Upper lobe of left lung (tissue), 6 donors: Measurements from ENCODE around the gene PUS7L. TPM values are rescaled to one million over a fixed set of nuclear protein-coding genes. Genes with fewer than 3 reads are reported as not detected.
"Not testable (repeated sequence)": the region's sequence is repeated elsewhere in the genome, so short reads cannot be mapped to it uniquely, and the experiment has no call there.

Source experiments
- ATAC-seq, 2 donors: fragments of 200-7000 bp; cut with Tn5 transposase; one replicate each; pipeline ENCODE4 v1.9.1; 2022; ENCODE audit warnings: mild to moderate bottlenecking in 2 of 2, moderate library complexity in 2 of 2; ENCODE audit not compliant: low FRiP score in 2 of 2
- DNase-seq, 2 donors: peaks; one replicate each; pipeline ENCODE4 v3.0.0-alpha.2; 2019 to 2020
- H3K27ac ChIP-seq, 4 donors: fragments of 200-600 bp; sonication (generic); one replicate each; pipeline ENCODE4 v1.5.1; 2016 to 2019
- H3K27me3 ChIP-seq, 4 donors: fragments of 200-600 bp; sonication (generic); one replicate each; pipeline ENCODE4 v1.5.1; 2017 to 2019
- H3K36me3 ChIP-seq, 4 donors: fragments of 200-600 bp; sonication (generic); one replicate each; pipeline ENCODE4 v1.5.1; 2016 to 2019
- H3K4me1 ChIP-seq, 4 donors: fragments of 200-600 bp; sonication (generic); one replicate each; pipeline ENCODE4 v1.5.1; 2018 to 2019
- H3K4me3 ChIP-seq, 4 donors: fragments of 200-600 bp; sonication (generic); one replicate each; pipeline ENCODE4 v1.5.1; 2017 to 2019; ENCODE audit warnings: mild to moderate bottlenecking in 2 of 4, moderate library complexity in 1 of 4
- H3K9me3 ChIP-seq, 4 donors: fragments of 200-600 bp; sonication (generic); one replicate each; pipeline ENCODE4 v1.5.1; 2018 to 2019
- EP300 ChIP-seq, 4 donors: sonication (generic); formaldehyde crosslinking; IDR thresholded peaks; one replicate each; pipeline ENCODE4 v1.5.1; 2017; ENCODE audit warnings: antibody characterized with exemption in 4 of 4, control low read depth in 2 of 4
- POLR2A ChIP-seq, 4 donors: fragments of 450-650 bp; IDR thresholded peaks; one replicate each; pipeline ENCODE4 v1.5.1; 2016 to 2017; ENCODE audit warnings: antibody characterized with exemption in 4 of 4, mild to moderate bottlenecking in 2 of 4
- POLR2AphosphoS5 ChIP-seq, 2 donors: sonication (generic); formaldehyde crosslinking; IDR thresholded peaks; one replicate each; pipeline ENCODE4 v1.5.1; 2017; ENCODE audit warnings: antibody characterized with exemption in 2 of 2
- WGBS, 2 donors: methylation state at CpG; one replicate each; pipeline ENCODE4 v1.1.5; 2017 to 2018; 5-methylcytosine and 5-hydroxymethylcytosine counted together
- total RNA-seq, 6 donors: library from RNA; depleted of rRNA in 4 of 6; stranded (reverse); fragments of >200 nt in 4 of 6; gene quantifications; one replicate each; pipeline versions ENCODE4 v1.1.0 to v1.2.1, GENCODE V29; 2016 to 2021
- TF ChIP-seq, protein P1 (sequence below), 6 experiments: fragments of 450-650 bp in 4 of 6; fragments of 200-600 bp in 2 of 6; sonication (generic) in 2 of 6; IDR thresholded peaks; one replicate each; pipeline ENCODE4 v1.5.1; 2016 to 2019; ENCODE audit warnings: antibody characterized with exemption in 6 of 6
- donor health status: DM: no; HTN: no; CAD: no; lungs with moderate emphysema.
- donor health status: DM: no; HTN: yes; CAD: no; lungs with severe emphysema.

The PUS7L gene
- total RNA-seq, 6 donors from 2014 or later = 1.8 to 10.6 (median 8.8) TPM

DNA sequence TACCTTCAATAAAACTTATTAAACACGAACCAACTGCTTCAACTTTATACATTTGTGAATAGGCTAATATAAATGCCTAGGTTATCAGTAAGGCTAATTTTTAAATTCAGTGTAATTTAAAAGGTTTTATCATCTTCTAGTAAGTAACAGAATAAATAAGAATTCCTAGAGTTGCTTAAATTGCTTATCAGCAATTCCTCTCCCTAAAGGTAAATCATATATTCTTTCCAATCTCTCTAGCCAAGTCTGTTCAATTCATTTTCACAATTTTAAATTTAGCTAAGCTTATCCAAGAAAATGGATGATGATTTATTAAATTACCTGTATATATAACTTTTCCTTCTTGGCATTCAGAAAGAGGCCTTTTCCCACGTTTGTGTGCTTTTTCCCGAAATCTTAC lies 4.6 kb downstream of the PUS7L start:
- Histone ChIP-seq H3K27ac (no peak overlapping the region), H3K27me3 (no peaks in the 10 kb centered on the region), H3K36me3 (peaks cover 0 to 9% (median 2%) of the 10 kb centered on the region in 4 donors), H3K4me3 (no peak overlapping the region), H3K4me1 (peaks cover 0 to 11% (median 7%) of the 10 kb centered on the region in 4 donors), H3K9me3 (no peaks in the 10 kb centered on the region)
- DNase-seq = no peak
- TF ChIP-seq POLR2A (IDR thresholded peaks at IDR 0.05) (no peak), POLR2AphosphoS5 (IDR thresholded peaks at IDR 0.05) (no peak), EP300 (IDR thresholded peaks at IDR 0.05) (no peak)
- TF ChIP-seq, protein P1, sequence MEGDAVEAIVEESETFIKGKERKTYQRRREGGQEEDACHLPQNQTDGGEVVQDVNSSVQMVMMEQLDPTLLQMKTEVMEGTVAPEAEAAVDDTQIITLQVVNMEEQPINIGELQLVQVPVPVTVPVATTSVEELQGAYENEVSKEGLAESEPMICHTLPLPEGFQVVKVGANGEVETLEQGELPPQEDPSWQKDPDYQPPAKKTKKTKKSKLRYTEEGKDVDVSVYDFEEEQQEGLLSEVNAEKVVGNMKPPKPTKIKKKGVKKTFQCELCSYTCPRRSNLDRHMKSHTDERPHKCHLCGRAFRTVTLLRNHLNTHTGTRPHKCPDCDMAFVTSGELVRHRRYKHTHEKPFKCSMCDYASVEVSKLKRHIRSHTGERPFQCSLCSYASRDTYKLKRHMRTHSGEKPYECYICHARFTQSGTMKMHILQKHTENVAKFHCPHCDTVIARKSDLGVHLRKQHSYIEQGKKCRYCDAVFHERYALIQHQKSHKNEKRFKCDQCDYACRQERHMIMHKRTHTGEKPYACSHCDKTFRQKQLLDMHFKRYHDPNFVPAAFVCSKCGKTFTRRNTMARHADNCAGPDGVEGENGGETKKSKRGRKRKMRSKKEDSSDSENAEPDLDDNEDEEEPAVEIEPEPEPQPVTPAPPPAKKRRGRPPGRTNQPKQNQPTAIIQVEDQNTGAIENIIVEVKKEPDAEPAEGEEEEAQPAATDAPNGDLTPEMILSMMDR (IDR thresholded peaks at IDR 0.05) = no peak
- 93 to 95% methylated on average over 3 of the region's 3 CpGs for WGBS, 2 donors
- no peak for ATAC-seq

DNA sequence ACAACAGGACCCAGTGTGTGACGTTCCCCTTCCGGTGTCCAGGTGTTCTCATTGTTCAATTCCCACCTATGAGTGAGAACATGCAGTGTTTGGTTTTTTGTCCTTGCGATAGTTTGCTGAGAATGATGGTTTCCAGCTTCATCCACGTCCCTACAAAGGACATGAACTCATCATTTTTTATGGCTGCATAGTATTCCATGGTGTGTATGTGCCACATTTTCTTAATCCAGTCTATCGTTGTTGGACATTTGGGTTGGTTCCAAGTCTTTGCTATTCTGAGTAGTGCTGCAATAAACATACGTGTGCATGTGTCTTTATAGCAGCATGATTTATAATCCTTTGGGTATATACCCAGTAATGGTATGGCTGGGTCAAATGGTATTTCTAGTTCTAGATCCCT lies 7.2 kb downstream of the PUS7L start:
- not testable (repeated sequence) for H3K36me3 ChIP-seq, H3K4me1 ChIP-seq, DNase-seq, H3K27ac ChIP-seq, H3K27me3 ChIP-seq, H3K4me3 ChIP-seq, H3K9me3 ChIP-seq, ATAC-seq
- 100% methylated on average over 5 to 6 of the region's 6 CpGs for WGBS, 2 donors

DNA sequence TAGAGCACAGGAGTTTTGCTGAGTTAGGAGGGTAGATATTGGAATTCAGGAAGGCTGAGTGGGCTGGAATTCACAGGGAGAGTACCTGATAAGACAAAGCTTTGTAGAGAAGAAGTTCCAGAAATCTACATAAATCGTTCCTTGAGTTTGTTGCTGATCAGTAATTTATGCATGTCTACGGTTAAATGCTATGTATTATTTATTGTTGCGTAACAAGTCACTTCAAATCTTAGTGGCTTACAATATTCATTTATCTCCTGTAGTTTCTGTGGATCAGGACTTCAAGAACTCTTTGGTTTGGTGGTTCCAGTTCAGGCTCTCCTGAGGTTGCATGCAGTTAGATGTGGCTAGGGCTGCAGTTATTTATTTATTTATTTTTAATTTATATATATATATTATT lies 7.8 kb downstream of the PUS7L start:
- peaks cover 0 to 11% (median 2%) of the 10 kb centered on the region in 4 donors for H3K36me3 ChIP-seq
- no peak overlapping the region for H3K4me3 ChIP-seq
- H3K27me3 ChIP-seq = no peaks in the 10 kb centered on the region
- no peaks in the 10 kb centered on the region for H3K9me3 ChIP-seq
- TF ChIP-seq POLR2A (IDR thresholded peaks at IDR 0.05) (no peak), POLR2AphosphoS5 (IDR thresholded peaks at IDR 0.05) (no peak), EP300 (IDR thresholded peaks at IDR 0.05) (no peak)
- TF ChIP-seq, protein P1 (IDR thresholded peaks at IDR 0.05) = no peak
- peaks cover 0 to 4% (median 0%) of the 10 kb centered on the region in 4 donors for H3K4me1 ChIP-seq
- no peak for DNase-seq
- WGBS, 2 donors = 90 to 98% methylated on average over 3 of the region's 3 CpGs
- no peak for ATAC-seq
- no peak overlapping the region for H3K27ac ChIP-seq

DNA sequence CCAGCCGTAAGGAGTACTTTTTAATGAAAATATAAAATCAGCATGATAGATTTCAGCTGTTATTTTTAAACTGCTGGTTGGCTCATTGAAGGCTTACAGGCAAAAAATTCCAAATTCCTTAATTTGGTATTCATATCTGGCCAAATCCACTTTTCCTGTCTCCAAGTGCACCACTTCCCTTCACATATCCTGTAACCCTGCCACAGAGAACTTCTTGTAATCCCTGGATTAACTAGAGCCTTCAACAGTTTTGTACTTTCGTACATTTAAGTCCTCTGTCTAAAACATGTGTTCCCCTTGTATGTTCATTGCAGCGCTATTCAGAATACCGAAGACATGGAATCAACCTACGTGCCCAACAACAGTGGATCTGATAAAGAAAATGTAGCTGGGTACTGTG lies 9.6 kb downstream of the PUS7L start:
- WGBS, 2 donors = 86 to 95% methylated on average over 5 of the region's 5 CpGs
- ATAC-seq (no peak), DNase-seq (no peak)
- Histone ChIP-seq H3K9me3 (no peaks in the 10 kb centered on the region), H3K4me3 (no peak overlapping the region), H3K36me3 (peaks cover 0 to 22% (median 5%) of the 10 kb centered on the region in 4 donors), H3K4me1 (peaks cover 0 to 3% (median 0%) of the 10 kb centered on the region in 4 donors), H3K27ac (no peak overlapping the region), H3K27me3 (no peaks in the 10 kb centered on the region)
- TF ChIP-seq POLR2A (IDR thresholded peaks at IDR 0.05) (no peak), POLR2AphosphoS5 (IDR thresholded peaks at IDR 0.05) (no peak), EP300 (IDR thresholded peaks at IDR 0.05) (no peak)
- TF ChIP-seq, protein P1 (IDR thresholded peaks at IDR 0.05) = no peak

DNA sequence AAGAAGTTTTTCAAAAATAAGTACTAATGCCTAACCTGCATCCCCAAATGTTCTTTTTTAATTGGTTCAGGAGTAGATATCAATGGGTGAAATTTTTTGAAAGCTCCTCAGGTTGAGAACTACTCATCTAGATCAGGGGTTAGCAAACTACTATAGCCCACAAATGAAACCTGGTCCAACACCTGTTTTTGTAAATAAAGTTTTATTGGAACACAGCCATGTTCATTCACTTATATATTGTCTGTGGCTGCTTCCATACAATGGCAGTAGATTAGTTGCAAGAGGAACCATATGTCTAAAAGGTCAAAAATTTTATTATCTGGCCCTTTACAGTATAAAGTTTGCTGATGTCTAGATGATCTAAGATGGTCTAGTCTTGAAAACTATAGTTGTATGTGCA lies 13.8 kb downstream of the PUS7L start:
- DNase-seq (no peak), ATAC-seq (no peak)
- H3K4me3 ChIP-seq = no peak overlapping the region
- H3K36me3 ChIP-seq = peaks cover 0 to 39% (median 5%) of the 10 kb centered on the region in 4 donors
- no peaks in the 10 kb centered on the region for H3K4me1 ChIP-seq
- H3K27ac ChIP-seq = no peak overlapping the region
- H3K27me3 ChIP-seq = no peaks in the 10 kb centered on the region
- no peaks in the 10 kb centered on the region for H3K9me3 ChIP-seq
- TF ChIP-seq EP300 (IDR thresholded peaks at IDR 0.05) = no peak
- TF ChIP-seq, protein P1 (IDR thresholded peaks at IDR 0.05) = no peak
- TF ChIP-seq POLR2A (IDR thresholded peaks at IDR 0.05) = no peak
- no peak for TF ChIP-seq POLR2AphosphoS5 (IDR thresholded peaks at IDR 0.05)
